Neural crest cell (in vitro differentiated cells): ENCODE results near the gene LRRC73. TPM values are rescaled to one million over a fixed set of nuclear protein-coding genes. Genes with fewer than 3 reads are reported as not detected.
"Not testable (repeated sequence)": the region's sequence is repeated elsewhere in the genome, so short reads cannot be mapped to it uniquely, and the experiment has no call there.

Experiments used
- DNase-seq: peaks from one replicate; pipeline ENCODE4 v3.0.0; 2021; ENCODE audit warnings: low read depth, mixed read lengths, low spot score
- H3K27ac Mint-ChIP-seq: one replicate; pipeline ENCODE4 v1.8.0; 2021; ENCODE audit warnings: mild to moderate bottlenecking, mixed read lengths; ENCODE audit not compliant: unreplicated experiment
- H3K27me3 Mint-ChIP-seq: 2 replicates; pipeline ENCODE4 v1.8.0; 2021; ENCODE audit warnings: low read depth, mild to moderate bottlenecking, mixed read lengths
- H3K36me3 Mint-ChIP-seq: 2 replicates; pipeline ENCODE4 v1.8.0; 2021; ENCODE audit warnings: low read depth, mild to moderate bottlenecking, mixed read lengths
- H3K4me1 Mint-ChIP-seq: 2 replicates; pipeline ENCODE4 v1.8.0; 2021; ENCODE audit warnings: mixed read lengths
- H3K4me3 Mint-ChIP-seq: one replicate; pipeline ENCODE4 v1.8.0; 2021; ENCODE audit warnings: mild to moderate bottlenecking, mixed read lengths
- H3K9me3 Mint-ChIP-seq: 2 replicates; pipeline ENCODE4 v1.8.0; 2021; ENCODE audit warnings: mixed read lengths
- CTCF ChIP-seq: fragments of 200-600 bp; sonication (generic); conservative IDR thresholded peaks from 2 replicates; pipeline ENCODE4 v1.5.0; 2021; ENCODE audit warnings: antibody characterized with exemption, mild to moderate bottlenecking
- total RNA-seq: library from RNA; stranded (reverse); gene quantifications from 2 replicates; pipeline ENCODE4 v1.2.1, GENCODE V29; 2021

Gene LRRC73
- total RNA-seq, 1 donor from 2014 or later = 2.1 TPM

- H3K9me3 Mint-ChIP-seq = no peaks in the 10 kb centered on the region
- no peak for TF ChIP-seq CTCF
- H3K27ac Mint-ChIP-seq = no peak overlapping the region
- DNase-seq = no peak
- no peaks in the 10 kb centered on the region for H3K36me3 Mint-ChIP-seq
- H3K4me1 Mint-ChIP-seq = peaks cover 4% of the 10 kb centered on the region
- no peak overlapping the region for H3K4me3 Mint-ChIP-seq
- peaks cover 34% of the 10 kb centered on the region for H3K27me3 Mint-ChIP-seq
Observed at GRCh38 chr6:43465948-43466347, 44.2 kb downstream of the LRRC73 start.

- peaks cover 44% of the 10 kb centered on the region for H3K27me3 Mint-ChIP-seq
Observed at GRCh38 chr6:43464337-43464736, 45.8 kb downstream of the LRRC73 start.

GRCh38 chr6:43461936-43462335 is 48.2 kb downstream of the LRRC73 start:
- Mint-ChIP-seq H3K4me3 (no peak overlapping the region), H3K36me3 (no peaks in the 10 kb centered on the region)

More at GRCh38 chr6:43464337-43464736, 45.8 kb downstream of the LRRC73 start:
- Mint-ChIP-seq H3K36me3 (no peaks in the 10 kb centered on the region), H3K4me3 (no peak overlapping the region), H3K27ac (no peak overlapping the region), H3K9me3 (no peaks in the 10 kb centered on the region), H3K4me1 (peaks cover 1% of the 10 kb centered on the region)
- no peak for DNase-seq
- TF ChIP-seq CTCF = no peak

GRCh38 chr6:43460032-43460431 is 50.1 kb downstream of the LRRC73 start:
- Mint-ChIP-seq H3K4me1 (peaks cover 14% of the 10 kb centered on the region), H3K27ac (no peak overlapping the region), H3K36me3 (peaks cover 2% of the 10 kb centered on the region), H3K4me3 (no peak overlapping the region), H3K9me3 (no peaks in the 10 kb centered on the region), H3K27me3 (peaks cover 64% of the 10 kb centered on the region)
- no peak for DNase-seq
- no peak for TF ChIP-seq CTCF

More at GRCh38 chr6:43461936-43462335, 48.2 kb downstream of the LRRC73 start:
- H3K27me3 Mint-ChIP-seq = peaks cover 55% of the 10 kb centered on the region
- no peak for TF ChIP-seq CTCF
- H3K27ac Mint-ChIP-seq = no peak overlapping the region
- peaks cover 2% of the 10 kb centered on the region for H3K4me1 Mint-ChIP-seq
- DNase-seq = no peak
- H3K9me3 Mint-ChIP-seq = no peaks in the 10 kb centered on the region

GRCh38 chr6:43459535-43459934 is 50.6 kb downstream of the LRRC73 start:
- Mint-ChIP-seq H3K4me3 (no peak overlapping the region), H3K27me3 (peaks cover 69% of the 10 kb centered on the region), H3K36me3 (peaks cover 2% of the 10 kb centered on the region), H3K27ac (no peak overlapping the region), H3K9me3 (no peaks in the 10 kb centered on the region), H3K4me1 (peaks cover 14% of the 10 kb centered on the region)
- DNase-seq = no peak
- no peak for TF ChIP-seq CTCF

- not testable (repeated sequence) for H3K27ac Mint-ChIP-seq
Observed at GRCh38 chr6:43458154-43458553, 52.0 kb downstream of the LRRC73 start.

More at GRCh38 chr6:43458154-43458553, 52.0 kb downstream of the LRRC73 start:
- H3K27me3 Mint-ChIP-seq = peaks cover 73% of the 10 kb centered on the region
- H3K4me1 Mint-ChIP-seq = peaks cover 18% of the 10 kb centered on the region
- not testable (repeated sequence) for DNase-seq, H3K4me3 Mint-ChIP-seq, H3K36me3 Mint-ChIP-seq, H3K9me3 Mint-ChIP-seq
